GM19397 (cell line): ENCODE data around the gene UBASH3B.

Experiments
- ATAC-seq: cut with Tn5 transposase; IDR thresholded peaks from one replicate; pipeline ENCODE4 v1.9.1; 2021; ENCODE audit warnings: mild to moderate bottlenecking, moderate library complexity; ENCODE audit not compliant: unreplicated experiment

Gene UBASH3B

DNA sequence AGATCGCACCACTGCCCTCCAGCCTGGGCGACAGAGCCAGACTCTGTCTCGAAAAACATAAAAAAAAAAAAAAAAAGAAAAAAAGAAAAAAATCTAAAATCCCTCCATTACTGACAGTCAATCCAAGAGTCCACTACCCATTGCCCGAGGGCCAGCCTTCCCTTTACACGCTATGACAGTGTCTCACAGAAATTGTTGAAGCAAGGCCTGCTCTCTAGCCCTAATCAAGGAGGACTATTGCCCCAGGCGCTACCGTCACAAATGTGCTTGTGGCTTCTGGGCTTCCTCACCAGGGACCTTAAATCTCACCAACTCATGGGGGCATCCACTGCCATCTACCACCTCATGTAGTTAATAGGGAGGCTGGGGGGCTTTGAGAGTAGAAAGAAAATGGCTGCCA, 49.9 kb downstream of the UBASH3B start:
- ATAC-seq = no peak

DNA sequence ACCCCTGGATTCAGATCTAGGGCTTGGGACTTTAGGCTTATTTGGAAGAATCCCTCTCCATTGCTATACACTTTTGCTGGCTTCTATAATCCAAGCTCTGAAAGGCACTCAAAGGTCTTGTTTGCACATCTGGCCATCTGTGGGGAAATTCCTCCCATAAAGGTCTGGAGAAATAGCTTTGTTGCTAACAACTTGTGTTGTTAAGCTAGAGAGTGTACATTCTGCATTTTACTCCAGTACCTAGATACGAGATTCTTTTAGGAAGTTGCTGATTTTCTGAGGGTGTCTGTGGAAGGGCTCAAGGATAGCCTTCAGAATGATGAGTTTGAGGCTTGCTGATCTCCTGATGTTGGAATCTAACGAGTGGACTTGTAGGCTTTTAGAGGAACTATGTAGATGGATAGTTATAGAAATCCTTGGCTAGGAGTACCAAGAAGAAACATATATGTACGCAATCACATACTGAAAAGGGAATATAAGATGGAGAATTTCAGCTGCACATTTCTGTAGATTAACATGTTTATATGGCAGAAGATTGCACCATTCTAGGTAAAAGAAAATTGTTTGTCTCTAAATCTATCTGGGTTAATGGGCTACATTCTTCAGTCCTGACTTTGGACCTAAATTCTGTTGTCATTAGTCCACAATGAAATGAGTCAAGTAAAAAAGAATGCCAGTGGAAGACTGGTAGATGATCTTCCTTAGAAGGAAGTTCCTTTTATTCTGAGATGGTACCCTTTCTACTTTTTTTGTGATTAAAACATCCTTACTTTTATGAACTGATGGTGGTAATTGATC, 51.0 kb downstream of the UBASH3B start:
- ATAC-seq = no peak

DNA sequence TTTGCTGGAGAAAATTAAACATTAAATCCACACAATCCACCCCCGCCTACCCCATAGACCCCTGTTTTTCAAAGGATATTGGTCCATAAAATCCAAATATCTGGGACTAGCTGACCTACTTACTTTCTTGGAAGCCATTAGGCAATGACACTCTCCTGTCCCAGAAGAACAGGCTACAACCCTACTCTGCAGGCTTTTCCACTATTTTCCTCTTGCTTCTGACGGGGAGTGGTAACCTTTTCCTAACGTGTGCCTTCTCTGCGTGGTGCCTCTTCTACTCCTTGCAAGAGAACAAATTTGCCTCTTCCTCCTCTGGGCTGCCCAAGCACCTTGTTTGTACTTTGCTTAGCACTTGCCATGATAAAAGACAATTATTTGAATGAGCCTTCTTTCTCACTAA, 51.6 kb downstream of the UBASH3B start:
- no peak for ATAC-seq

DNA sequence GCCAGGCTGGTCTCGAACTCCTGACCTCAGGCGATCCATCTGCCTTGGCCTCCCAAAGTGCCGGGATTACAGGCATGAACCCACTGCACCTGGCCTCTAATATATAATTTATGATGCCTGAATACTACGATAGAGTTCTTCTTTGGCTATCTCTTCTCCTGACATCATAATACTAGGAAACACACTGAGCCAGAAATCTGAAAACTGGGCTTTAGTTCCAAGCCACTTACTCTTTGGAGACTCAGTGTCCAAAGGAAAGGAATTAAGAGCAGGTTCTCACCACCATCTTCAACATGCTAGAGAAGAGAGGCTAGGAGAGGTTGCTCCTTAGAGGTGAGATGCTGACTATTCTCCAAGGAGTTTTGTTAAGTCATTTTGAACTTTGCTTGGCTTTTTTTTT, 52.4 kb downstream of the UBASH3B start:
- ATAC-seq = no peak

DNA sequence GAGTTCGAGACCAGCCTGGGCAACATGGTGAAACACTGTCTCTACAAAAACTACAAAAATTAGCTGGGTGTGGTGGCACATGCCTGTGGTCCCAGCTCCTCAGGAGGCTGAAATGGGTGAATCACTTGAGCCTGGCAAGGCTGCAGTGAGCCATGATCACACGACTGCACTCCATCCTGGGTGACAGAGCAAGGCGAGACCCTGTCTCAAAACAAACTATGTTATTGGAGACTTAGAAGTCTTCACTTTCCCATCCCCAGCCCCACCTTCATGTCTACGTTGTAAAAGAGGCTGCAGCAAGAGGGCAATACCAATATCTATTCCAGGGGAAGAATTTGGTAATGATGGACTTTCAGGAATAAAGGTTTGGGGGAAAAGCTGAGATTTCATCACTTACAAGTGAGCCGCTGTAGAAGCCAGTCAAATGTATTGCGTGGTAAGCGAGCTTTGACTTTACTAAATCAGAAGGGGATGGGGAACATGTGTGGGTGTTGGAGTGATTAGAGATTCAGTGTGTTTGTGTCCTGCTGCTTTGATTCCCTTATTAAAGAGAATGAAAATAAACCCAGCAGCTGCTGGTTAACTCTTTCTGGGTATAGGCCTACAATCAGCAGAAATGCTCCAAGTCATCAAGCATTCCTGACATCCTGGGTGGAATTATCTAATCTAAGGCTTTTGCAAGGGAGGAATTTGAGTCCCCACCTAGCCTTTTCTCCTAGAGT, 53.7 kb downstream of the UBASH3B start:
- ATAC-seq = no peak

DNA sequence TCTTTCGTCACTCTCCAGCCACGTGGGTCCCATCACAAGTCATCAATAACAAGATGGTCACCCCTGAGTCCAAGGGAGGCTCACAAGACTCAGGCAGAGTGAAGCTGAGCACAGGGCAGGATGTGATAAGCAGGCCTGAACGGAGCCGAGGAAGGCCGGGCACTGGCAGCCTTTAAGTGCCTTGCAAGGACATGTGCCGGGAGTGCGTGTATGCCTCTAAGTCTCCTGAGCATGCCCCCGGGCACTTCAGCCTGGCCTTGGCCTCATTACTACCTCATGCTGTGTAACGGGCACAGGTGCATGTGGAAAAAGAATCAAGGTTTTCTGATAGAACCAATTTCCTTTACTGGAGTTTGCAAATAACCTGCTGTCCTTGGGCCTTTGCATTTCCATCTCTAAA, 55.8 kb downstream of the UBASH3B start:
- no peak for ATAC-seq

DNA sequence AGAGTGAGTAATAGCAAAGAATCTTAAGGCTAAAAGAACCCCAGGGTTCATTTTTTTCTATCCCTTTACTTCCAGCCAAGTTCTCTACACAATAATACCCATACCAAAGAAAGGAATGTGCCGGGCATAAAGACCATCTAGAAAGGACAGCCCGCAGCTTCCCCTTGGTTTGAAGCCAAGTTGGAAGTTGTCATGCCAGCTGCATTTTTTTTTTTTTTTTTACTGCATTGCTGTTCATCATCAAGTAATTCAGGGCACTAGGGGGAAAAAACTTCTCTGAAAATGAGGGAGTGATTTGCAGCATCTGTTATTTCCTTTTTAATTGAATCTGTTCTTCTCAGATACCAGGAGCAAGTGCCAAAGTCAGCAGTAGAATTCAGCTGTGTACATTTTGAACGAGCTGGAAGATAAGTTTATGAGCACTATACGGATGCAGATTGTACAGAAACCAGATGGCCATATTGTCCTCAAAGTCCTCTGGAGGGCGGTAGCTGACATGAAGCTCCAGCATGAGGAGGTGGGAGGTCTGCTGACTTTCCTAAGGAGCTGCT, 56.4 kb downstream of the UBASH3B start:
- ATAC-seq = no peak

DNA sequence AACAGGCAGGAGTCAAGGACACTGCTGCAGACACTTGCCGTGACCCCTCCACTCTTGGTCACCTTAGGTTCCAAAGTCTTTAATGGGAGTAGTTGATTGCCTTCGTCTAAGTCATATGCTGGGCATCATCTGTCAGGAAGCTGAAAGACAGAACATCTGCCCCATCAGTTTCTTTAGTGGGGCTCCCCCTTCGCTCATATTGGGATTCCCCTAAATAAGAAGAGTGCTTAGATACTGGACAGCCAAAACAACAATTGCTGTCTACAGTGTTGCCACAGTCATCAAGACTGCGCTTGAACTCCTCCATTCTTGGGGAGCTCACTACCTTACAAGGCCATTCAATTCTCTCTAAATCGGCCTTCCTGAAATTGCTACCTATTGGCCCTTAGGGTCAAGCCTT, 58.5 kb downstream of the UBASH3B start:
- ATAC-seq = no peak

DNA sequence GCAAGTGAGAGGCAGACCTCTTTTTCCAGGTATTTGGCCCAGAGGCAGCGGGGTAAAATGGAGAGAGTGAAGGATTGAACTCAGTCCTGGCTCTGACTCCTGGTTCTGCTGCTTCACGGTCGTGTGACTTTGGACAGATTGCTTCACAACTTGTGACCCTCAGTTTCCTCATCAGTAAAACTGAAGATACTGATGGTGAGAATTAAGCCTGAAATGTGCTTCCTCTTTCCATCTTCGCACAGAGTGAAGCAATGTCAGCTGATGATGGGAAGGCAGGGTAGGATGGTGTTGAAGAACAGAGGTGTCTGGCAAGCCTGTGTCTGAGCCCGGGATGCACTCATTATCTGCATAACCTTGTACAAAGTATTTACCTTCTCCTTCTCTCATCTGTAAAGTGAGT, 59.0 kb downstream of the UBASH3B start:
- ATAC-seq = no peak

DNA sequence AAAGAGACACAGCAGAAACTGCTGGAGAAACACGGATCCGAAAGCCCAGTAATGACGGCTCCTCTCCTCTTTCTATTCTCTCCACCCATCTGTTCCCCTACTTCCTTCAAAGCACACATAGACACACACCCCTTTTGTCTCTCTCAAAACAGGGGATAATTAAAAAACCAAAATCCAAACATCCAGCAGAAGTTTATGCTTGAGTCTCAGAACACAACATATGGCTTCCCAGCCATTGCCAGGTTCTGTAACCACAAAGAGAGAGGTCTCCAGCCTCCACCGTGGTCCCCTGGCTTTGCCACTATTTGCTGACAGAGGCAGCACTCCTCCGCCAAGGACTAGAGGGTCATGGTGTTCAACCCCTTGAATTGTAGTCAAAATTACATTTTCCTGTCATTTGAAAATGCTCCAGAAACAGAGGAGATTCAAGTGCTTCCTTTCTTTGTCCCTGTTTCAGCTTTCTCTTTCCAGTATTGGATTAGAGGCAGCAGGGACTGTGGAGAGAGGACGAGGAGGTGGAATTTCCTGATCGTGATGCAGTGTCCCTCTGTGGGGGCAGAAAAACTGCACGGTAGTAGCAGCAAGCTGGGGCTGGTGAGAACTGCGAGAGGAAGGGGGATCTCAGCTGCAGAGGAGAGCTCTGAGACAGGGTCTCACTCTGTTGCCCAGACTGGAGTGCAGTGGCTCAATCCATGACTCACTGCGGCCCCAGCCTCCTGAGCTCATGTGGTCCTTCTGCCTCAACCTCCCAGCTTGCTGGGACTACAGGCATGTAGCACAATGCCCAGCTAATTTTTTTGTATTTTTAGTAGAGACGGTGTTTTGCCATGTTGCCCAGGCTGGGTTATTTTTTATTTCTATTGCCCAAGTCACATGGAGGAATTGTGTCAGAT, 60.3 kb downstream of the UBASH3B start:
- ATAC-seq = no peak

DNA sequence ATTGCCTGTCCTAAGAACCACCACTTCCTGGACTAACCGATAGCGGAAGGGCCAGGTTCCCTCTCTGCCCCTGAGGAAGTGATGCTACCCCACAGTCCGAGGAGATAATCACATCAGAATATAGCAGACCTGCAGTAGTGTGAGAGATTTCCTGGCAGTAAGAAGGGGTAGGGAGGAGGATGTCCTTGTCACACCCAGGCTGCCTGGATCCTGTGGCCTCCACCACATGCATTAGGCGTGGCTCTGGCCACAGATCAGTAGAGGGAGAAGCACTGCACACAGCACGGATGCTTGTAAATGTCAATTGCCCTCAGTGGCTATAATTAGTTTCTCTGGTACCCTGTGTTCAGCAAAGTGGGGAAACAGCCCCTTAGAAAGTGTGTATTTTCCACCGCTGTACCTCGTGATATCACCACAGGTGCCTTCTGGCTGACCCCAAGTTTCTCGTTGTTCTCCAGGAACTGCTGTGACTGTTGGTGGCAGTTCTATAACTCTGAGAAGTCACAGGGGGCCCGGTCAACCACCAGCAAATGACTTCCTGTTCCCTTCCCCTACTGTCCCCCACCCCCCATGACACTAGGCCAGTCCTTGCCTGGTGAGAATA, 61.8 kb downstream of the UBASH3B start:
- peak; percentile 70 for ATAC-seq

DNA sequence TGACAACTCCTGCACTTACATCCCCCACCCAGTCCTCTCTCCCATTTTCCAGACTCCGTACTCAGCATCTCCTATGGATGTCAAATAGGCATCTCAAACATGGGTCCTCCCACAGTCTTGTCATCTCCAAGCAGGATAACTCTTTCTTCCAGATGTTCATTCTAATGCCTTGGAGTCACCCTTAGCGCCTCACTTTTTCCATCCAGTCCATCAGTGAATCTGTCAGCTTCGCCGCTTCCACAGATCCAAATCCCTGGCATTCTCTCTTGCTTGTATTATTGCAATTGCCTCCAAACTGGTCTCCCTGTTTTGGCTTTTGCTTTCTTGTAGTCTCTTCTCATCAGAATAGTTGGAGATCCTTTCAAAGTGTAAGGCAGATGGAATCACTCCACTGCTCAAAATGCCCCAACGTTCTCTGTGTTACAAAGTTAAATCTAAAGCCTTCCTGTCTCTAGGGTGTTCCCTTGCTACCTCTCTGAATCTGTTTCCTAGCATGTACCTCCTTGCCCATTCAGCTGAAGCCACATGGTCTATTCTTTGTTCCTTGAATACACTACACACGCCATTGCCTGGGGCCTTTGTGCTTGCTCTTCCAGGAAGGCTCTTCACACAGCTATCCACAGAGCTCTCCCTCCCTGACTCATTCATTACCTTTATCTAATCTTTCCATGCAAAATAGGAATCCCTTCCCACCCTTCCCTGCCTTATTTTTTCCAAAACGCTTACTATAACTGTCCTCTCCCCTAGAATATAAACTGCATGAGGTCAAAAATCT, 64.8 kb downstream of the UBASH3B start:
- ATAC-seq = no peak

DNA sequence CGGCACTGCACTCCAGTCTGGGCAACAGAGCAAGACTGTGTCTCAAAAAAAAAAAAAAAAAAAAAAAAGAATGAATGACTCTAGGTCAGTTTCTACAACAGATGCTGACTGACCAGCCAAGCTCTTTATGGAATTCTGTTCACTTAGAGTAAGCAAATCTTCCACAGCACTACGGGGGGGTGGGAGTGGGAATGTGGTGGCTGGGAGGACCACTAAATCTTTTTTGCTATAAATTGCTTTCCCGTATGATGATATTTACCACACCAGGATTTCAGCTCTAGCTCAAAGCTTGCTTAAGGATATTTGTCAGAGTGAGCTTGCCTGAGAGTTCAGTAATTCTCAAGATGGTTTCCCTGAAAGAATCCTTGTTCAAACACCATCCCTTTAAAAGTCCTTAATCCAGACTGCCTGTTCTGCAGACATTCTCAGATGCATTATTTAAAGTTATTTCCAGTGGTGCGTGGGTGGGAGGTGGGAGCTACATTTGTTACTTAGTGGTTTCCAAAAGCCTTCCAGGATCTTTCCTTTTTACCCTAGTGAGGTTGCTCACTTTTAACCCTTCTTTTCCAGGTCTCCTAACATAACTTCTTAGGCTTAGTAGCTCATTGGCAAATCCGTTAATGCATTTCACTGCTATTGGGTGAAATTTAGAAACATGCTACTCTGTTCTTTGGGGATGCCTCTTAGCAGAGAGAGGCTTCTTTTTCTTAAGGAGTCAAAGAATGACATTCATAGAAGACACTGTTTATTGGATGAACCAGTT, 65.9 kb downstream of the UBASH3B start:
- ATAC-seq = no peak

DNA sequence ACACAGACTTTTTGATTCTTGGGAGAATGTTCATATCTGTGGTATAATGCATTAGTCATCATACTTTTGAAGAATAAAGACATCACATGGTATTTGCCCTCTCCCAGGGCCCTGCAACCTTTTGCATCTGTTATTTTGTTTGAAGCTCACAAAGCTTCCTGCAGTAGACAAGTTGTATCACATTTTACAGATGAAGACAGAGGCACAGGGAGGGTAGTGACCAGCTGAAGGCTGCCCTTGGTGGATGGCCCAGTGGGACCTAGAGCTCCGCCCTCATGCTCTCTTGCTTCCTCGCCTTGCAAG, 66.4 kb downstream of the UBASH3B start:
- ATAC-seq = no peak

DNA sequence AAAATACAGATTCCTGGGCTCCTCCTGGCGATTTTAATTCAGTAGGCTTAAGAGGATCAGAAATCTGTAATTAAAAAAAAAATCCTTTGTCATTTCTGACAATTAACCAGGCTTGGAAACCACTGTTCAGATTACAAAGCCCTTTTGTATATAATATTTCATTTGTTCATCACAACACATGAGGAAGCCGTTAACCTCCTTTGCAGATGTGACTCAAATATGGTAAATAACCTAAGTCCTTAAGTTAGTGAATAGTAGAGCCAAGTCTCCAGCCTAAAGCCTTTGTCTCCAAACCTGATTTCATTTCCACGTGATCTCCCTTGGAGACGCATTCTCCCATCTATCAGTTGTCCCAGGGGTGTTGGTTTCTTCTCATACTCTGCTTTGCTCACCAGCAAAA, 67.6 kb downstream of the UBASH3B start:
- ATAC-seq = no peak

DNA sequence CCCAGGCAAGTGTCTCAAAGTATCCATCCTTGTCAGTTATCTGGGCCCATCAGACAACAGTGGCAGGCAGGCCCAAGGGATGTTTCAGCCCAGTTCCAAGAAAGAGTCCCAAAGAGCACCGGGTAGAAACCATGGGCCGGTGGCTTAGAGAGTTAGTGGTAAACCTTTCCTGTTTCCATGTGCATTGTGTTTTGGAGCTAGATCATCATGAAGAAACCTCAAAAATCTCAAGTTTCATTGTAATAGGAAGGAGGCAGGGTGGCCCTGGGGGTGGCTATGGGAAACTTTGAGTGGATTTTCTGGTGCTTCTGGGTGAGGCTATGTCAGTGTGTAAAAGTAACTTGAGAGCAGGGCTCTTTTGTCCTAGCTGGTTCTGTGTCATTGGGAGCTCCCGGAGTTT, 68.1 kb downstream of the UBASH3B start:
- ATAC-seq = no peak

DNA sequence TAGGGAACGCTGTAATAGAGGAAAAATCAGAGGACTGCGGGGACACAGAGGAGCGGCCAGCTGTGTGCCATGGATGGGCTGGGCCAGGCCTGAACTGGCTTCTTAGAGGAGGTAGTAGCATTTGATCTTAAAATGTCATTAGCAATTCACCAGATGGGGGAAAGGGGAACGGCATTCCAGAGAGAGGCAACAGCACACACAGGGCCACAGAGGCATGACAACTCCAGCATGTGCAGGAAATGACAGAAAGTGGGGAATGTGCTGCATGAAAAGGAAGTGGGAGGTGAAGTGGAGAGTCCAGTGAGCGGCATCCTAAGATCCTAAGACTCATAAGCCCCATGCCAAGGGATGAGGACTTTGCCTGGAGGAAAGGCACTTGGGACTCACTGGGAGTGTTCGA, 69.0 kb downstream of the UBASH3B start:
- no peak for ATAC-seq

DNA sequence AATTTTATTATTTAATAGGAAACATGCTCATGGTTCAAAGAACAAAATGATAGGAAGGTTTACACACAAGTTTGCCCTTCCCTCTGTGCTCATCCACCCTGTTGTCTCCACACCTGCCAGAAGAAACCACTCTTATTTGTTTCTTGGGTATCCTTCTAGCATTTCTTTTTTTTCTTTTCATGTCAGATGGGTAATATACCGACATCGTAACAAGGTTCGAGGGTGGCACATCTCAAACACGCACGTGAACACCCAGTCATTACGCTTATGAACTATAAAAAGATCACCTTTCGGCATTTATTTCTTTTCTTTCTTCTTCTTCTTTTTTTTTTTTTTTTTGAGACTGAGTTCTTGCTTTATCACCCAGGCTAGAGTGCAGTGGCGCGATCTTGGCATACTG, 70.5 kb downstream of the UBASH3B start:
- no peak for ATAC-seq

DNA sequence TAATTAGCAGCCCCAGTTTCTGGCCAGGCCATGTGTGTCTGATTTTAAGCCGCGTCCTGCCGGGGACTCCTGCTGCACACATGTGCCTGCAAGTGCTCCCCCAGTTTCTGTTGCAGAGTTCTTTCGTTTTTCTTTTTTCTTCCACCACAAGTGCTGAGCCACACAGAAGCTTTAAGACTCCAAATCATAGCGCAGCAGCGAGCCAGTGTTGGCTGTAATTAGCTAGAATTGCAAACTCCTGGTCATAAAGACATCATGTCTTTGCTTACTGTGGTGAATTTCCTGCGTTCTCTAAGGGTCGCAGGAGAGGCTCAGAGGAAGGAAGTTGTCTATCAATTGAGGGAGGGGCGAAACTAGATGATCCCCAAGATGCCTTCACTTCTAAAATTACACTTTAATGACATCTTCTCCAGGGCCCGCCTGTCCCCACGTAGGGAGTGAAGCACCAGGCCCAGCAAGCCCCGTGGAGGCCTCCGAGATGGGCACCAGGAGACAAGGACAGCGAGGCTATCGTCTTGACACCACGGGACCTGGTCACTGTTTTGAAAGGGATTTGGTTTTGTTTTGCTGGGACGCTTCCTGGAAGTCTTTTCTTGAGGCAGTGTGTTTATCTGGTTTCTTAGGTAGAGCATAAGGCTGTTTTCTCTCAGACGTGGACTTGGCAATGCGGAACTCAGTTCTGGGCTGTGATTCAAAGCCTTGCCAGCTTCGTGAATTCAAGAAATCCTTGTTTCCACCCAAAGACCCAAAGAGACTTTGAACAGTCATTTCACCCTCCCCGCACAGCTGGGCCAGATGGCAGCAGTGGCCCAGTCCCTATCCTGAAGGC, 71.8 kb downstream of the UBASH3B start:
- no peak for ATAC-seq
